Measurements from ENCODE around the gene IL2RA. TPM values are rescaled to one million over a fixed set of nuclear protein-coding genes. Genes with fewer than 3 reads are reported as not detected.

IL2RA gene
- total RNA-seq, 3 donors from 2014 or later (not counting 1 experiment from before 2014, with no cell fraction given) = 3.4 to 11.2 (median 3.7) TPM

- H3K27me3 Mint-ChIP-seq (ENCODE audit: low read depth in 2 of 2) = peaks cover 14 to 23% of the 10 kb centered on the region in 2 donors
- WGBS (ENCODE audit: insufficient coverage) = no CpG with 5 or more reads among the region's 1 CpG
Measured at GRCh38 chr10:5992398-5992797, 69.8 kb downstream of the IL2RA start.

GRCh38 chr10:5991708-5992107 is 70.5 kb downstream of the IL2RA start:
- Mint-ChIP-seq H3K27me3 (ENCODE audit: low read depth in 2 of 2) (peaks cover 14 to 20% of the 10 kb centered on the region in 2 donors), H3K4me3 (no peak overlapping the region), H3K36me3 (peaks cover 5% of the 10 kb centered on the region), H3K9me3 (peaks cover 2 to 8% of the 10 kb centered on the region in 2 donors), H3K4me1 (peaks cover 0 to 10% of the 10 kb centered on the region in 2 donors), H3K27ac (no peak overlapping the region)
- no peaks in the 10 kb centered on the region for H3K9me3 ChIP-seq (ENCODE audit: control insufficient read depth, insufficient read depth, low read length)
- H3K4me3 ChIP-seq (ENCODE audit: low read length) = no peak overlapping the region
- DNase-seq (no peak), ATAC-seq (no peak)
- no peak overlapping the region for H3K27ac ChIP-seq (ENCODE audit: low read length)
- H3K4me1 ChIP-seq (ENCODE audit: control insufficient read depth, insufficient read depth, low read length) = peaks cover 5% of the 10 kb centered on the region
- H3K36me3 ChIP-seq (ENCODE audit: control insufficient read depth, insufficient read depth, low read length) = no peaks in the 10 kb centered on the region
- intact Hi-C loops (cut with micrococcal nuclease) = no loop called here
- TF ChIP-seq CTCF (IDR thresholded peaks at IDR 0.05) = no peak
- no peaks in the 10 kb centered on the region for H3K27me3 ChIP-seq (ENCODE audit: control insufficient read depth, insufficient read depth, low read length)

More at GRCh38 chr10:5992398-5992797, 69.8 kb downstream of the IL2RA start:
- Histone ChIP-seq H3K4me1 (ENCODE audit: control insufficient read depth, insufficient read depth, low read length) (peaks cover 5% of the 10 kb centered on the region), H3K27me3 (ENCODE audit: control insufficient read depth, insufficient read depth, low read length) (no peaks in the 10 kb centered on the region), H3K27ac (ENCODE audit: low read length) (no peak overlapping the region), H3K9me3 (ENCODE audit: control insufficient read depth, insufficient read depth, low read length) (no peaks in the 10 kb centered on the region), H3K4me3 (ENCODE audit: low read length) (no peak overlapping the region), H3K36me3 (ENCODE audit: control insufficient read depth, insufficient read depth, low read length) (no peaks in the 10 kb centered on the region)
- intact Hi-C loops (cut with micrococcal nuclease) = no loop called here
- Mint-ChIP-seq H3K27ac (no peak overlapping the region), H3K9me3 (peaks cover 2 to 8% of the 10 kb centered on the region in 2 donors), H3K36me3 (peaks cover 5% of the 10 kb centered on the region), H3K4me3 (no peak overlapping the region), H3K4me1 (peaks cover 0 to 8% of the 10 kb centered on the region in 2 donors)
- ATAC-seq (no peak), DNase-seq (no peak)
- TF ChIP-seq CTCF (IDR thresholded peaks at IDR 0.05) = no peak

GRCh38 chr10:5989756-5990155 is 72.4 kb downstream of the IL2RA start:
- H3K27me3 Mint-ChIP-seq (ENCODE audit: low read depth in 2 of 2) = peaks cover 14% of the 10 kb centered on the region in 2 donors
- peaks cover 0 to 10% of the 10 kb centered on the region in 2 donors for H3K4me1 Mint-ChIP-seq
- H3K27me3 ChIP-seq (ENCODE audit: control insufficient read depth, insufficient read depth, low read length) = no peaks in the 10 kb centered on the region
- no peak overlapping the region for H3K4me3 ChIP-seq (ENCODE audit: low read length)
- DNase-seq = no peak
- intact Hi-C loops (cut with micrococcal nuclease) = no loop called here
- H3K27ac Mint-ChIP-seq = no peak overlapping the region
- H3K27ac ChIP-seq (ENCODE audit: low read length) = no peak overlapping the region
- ATAC-seq = no peak
- no peaks in the 10 kb centered on the region for H3K36me3 ChIP-seq (ENCODE audit: control insufficient read depth, insufficient read depth, low read length)
- H3K9me3 ChIP-seq (ENCODE audit: control insufficient read depth, insufficient read depth, low read length) = no peaks in the 10 kb centered on the region
- no peak for TF ChIP-seq CTCF (IDR thresholded peaks at IDR 0.05)
- peaks cover 5% of the 10 kb centered on the region for H3K36me3 Mint-ChIP-seq
- H3K4me1 ChIP-seq (ENCODE audit: control insufficient read depth, insufficient read depth, low read length) = peaks cover 5% of the 10 kb centered on the region
- H3K9me3 Mint-ChIP-seq = peaks cover 2 to 8% of the 10 kb centered on the region in 2 donors
- WGBS (ENCODE audit: insufficient coverage) = 88% methylated on average over 1 of the region's 2 CpGs
- H3K4me3 Mint-ChIP-seq = no peak overlapping the region

GRCh38 chr10:5988336-5988920 is 73.7 kb downstream of the IL2RA start:
- DNase-seq = no peak
- Histone ChIP-seq H3K27me3 (ENCODE audit: control insufficient read depth, insufficient read depth, low read length) (no peaks in the 10 kb centered on the region), H3K36me3 (ENCODE audit: control insufficient read depth, insufficient read depth, low read length) (no peaks in the 10 kb centered on the region), H3K27ac (ENCODE audit: low read length) (no peak overlapping the region), H3K9me3 (ENCODE audit: control insufficient read depth, insufficient read depth, low read length) (no peaks in the 10 kb centered on the region), H3K4me3 (ENCODE audit: low read length) (no peak overlapping the region), H3K4me1 (ENCODE audit: control insufficient read depth, insufficient read depth, low read length) (peaks cover 5% of the 10 kb centered on the region)
- peaks cover 5 to 13% of the 10 kb centered on the region in 2 donors for H3K27me3 Mint-ChIP-seq (ENCODE audit: low read depth in 2 of 2)
- intact Hi-C loops (cut with micrococcal nuclease) = no loop called here
- 94% methylated on average over 10 of the region's 10 CpGs for WGBS (ENCODE audit: insufficient coverage)
- peaks cover 0 to 4% of the 10 kb centered on the region in 2 donors for H3K9me3 Mint-ChIP-seq
- no peak for ATAC-seq
- H3K27ac Mint-ChIP-seq = no peak overlapping the region
- no peak for TF ChIP-seq CTCF (IDR thresholded peaks at IDR 0.05)
- H3K4me3 Mint-ChIP-seq = no peak overlapping the region
- peaks cover 5% of the 10 kb centered on the region for H3K36me3 Mint-ChIP-seq
- peaks cover 0 to 10% of the 10 kb centered on the region in 2 donors for H3K4me1 Mint-ChIP-seq

Measured in natural killer cell (primary cell).